RKO (cell line): ENCODE data around the gene DLGAP1.

Experiments used
- DNase-seq: peaks from one replicate; pipeline ENCODE4 v3.0.0-alpha.2; 2016; ENCODE audit warnings: low spot score

Gene DLGAP1

DNA sequence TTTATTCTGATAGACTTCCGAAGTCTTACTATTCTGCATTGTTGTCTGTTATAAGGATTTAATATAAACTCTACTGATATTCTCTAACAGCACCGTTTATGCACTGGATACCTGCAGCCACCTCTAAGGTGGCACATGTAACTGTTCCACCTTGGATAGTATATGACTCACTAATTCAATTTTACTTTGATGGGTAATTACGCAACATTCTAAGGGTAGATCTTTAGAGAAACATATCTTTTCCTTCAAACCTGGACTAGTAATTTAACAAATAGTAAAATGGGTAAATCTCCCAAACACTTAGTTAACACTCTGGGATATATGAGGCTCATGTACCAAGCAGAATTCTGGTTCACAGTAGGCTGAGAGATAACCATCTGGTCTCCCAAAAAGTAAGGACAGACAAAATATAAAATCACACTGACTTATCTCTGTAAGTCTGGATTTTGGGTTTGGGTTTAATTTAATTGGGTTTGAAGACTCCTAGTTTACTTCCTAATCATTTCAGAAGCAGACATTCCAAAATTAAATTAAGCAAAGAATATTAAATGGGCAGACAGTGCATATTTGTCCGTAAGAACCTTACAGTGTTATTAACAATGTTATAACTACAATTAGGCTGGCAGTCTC lies 590.3 kb downstream of the DLGAP1 start:
- DNase-seq, result no peak

DNA sequence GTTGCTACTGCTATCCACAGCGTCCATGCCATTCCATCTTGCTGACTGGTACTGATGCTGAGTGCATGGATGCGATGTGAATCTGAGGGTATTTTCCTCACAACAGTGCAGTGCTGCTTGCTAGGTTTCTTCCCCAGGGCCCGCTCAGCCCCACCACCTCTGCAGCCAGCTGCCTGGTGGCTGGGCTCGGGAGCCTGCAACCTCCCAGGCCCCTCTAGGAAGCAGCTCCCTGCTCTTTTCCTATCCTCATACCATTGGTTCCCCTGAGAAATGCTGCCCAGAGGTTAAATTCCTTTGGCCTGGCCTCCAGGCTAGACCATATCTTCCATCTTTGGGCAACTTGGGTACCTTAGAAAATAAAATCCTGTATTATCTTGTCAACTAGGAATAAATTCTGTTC lies 591.5 kb downstream of the DLGAP1 start:
- no peak for DNase-seq

DNA sequence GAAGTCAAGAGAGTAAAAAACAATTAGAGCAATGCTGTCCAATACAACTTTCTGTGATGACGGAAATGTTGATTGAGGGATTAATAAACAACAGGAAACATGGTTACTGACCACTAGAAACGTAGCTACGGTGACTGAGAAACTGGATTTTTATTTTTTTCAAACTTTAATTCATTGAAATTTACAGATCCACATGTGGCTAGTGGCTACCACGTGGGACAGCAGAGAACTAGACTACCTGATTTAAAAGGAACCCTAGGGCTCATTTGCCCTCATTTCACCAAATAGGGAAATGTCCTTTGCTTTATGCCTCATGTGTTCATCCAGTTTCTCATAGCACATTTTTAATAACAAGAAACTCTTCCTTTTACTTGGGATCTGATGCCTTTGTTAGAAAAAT lies 592.1 kb downstream of the DLGAP1 start:
- no peak for DNase-seq

DNA sequence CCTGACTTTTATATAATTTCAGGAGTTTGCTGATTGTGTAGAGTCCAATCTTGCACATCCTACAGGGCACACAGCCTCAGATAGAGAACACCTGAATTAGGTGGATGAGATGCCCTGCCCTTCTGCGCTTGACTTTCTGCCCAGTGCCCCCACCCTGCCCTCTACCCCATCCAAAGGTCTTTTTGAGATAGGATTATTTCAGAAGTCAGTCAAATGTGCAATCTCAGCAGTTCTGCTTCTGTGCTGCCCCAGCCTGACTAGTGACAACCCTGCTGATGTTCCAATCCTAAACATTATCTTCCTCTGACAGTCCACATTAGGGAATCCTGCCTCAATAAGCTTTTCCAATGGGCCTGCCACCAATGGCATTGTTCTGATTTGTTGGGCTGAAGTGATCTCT lies 593.6 kb downstream of the DLGAP1 start:
- no peak for DNase-seq

DNA sequence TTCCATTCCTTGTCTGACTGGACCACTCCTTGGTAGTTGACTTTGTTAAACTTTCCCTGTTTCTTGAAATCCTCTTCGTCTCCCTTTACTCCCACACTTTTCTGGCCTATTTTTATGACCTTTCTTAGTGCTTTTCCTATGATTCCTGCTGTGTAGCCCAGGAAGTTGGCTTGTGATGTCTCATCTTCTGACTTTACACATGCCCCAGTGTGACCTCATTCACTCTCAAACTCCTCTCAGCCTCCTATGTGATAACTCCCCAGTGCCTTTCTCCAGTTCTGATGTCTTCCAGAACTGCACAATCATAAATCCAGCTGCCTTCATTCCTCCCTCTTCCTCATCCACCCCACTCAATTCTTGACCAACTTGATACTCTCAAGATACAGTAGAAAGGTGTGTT lies 597.6 kb downstream of the DLGAP1 start:
- peak; percentile 50 for DNase-seq

DNA sequence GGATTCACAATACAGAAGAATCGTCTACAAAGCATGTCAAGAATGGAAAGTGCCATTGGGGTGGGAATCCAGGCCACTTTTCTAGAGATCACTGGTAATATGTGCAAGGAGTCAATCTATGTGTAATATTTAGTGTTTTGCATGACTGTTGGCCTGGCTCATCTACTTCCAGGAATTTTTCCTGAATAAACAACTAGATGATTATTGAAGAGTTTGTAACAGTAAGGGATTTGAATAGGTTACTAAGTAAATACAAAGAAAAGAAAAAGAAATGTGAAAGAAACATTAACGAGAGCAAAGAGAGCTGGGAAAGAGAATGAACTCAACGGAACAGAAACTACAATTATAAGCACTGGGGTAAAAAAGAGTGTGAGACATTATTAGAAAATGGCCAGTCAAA lies 599.1 kb downstream of the DLGAP1 start:
- no peak for DNase-seq

DNA sequence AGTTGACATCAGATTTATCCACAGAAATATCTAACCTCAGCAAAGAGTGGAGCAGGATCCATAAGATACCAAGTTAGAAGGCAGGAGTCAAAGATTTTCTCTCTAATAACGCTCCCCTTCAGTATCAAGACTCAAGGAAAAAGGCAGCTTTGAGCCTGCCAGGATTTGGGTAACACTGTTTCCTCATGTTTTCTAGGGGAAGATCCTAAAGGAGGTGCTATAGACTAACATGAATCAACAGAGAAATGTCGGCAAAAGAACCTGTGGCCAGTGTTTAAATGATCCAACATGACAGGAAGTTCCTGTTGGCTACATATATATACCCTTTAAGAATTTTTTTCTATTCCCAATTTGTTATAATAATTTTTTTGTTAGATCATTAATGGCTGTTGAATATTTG lies 602.8 kb downstream of the DLGAP1 start:
- DNase-seq, result peak; percentile 49

DNA sequence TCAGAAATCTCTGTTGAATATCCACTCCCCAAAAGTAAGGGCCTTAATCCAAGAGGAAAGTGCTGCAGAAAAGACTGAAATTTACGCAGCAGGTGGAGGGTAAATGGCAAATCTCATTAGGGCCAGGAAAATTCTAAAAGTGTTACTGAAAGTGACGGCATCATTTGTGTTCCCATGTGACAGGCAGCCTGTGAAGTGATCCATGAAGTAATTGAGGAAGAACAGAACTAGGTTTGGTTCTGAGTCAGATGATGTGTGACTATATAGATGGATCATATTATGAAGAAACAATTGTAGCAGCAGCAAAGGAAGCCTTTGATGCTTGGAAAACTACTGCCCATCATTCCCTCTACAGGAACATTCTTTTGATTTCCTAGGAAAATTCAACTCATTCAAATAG lies 603.9 kb downstream of the DLGAP1 start:
- peak; percentile 23 for DNase-seq

DNA sequence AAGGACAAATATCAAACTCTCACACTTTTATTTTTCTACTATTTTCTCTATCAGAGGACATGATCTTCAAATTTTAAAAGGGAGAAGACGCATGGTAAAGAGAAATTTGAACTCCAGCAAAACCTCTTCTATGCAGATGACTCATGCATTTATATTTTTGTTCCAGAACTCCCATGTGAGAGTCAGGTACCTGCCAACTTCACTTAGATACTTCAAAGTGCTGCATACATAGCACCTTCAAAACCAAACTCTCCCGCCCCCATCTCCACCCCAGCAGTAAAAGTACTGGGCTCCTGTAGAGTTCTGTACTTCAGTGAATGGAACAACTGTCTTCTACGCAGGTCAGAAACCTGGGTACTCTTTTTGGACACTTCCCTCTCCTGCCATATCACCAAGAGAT lies 606.8 kb downstream of the DLGAP1 start:
- no peak for DNase-seq

DNA sequence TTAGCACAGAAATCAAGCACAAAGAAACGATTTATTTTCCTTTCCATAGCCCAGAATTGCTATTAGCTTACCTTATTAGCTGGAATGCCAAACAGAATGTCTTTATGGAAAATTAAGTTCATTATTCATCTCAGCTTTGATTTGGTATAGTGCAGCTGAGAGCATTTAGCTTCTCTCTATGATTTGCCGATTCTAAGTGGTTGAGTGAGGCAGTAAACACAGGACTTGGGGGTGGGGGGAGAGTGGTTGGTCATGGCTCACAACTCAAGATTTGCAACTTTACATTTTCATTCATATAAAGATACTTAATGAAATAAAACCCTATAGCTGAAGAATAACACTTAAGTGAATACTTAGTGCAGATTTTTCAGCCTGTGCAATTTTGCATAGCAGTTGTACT lies 609.9 kb downstream of the DLGAP1 start:
- DNase-seq, result no peak

DNA sequence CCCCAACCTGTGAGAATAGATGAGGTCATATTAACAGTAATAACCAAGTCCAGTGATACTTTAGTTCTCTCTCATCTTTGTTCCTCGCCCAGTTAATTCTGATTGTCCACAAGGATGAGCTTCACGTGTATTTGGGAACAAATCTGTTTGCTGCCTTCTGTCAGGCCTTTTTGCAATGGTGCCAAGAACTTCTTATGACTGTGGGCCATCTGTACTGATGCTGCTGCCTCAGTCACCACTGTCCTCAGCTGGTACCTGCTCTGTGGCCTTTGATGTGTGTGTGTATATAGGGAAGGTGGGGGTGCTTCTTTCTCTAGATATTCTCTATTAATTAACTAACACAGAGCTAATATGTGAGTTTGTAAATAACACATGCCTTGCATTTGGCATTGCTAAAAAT lies 612.3 kb downstream of the DLGAP1 start:
- DNase-seq, result no peak

DNA sequence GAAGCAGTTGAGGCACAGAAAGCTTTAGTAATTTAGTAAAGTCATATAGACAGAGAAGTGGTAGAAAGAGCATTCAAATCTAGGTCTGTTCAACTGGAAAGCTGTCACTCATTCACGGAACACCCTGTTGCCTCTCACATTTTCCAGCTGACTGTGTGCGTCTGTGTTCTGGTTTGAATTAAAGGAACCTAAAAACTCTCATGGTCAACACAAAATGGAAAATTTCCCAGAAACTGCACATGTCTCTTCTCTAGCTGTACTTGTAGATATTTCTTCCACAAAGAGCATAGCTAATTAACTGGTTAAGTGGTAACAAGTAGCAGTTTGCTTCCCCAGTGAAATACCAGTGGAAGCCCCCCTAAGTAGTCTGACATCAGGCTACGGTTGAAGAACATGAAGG lies 614.3 kb downstream of the DLGAP1 start:
- DNase-seq, result no peak

DNA sequence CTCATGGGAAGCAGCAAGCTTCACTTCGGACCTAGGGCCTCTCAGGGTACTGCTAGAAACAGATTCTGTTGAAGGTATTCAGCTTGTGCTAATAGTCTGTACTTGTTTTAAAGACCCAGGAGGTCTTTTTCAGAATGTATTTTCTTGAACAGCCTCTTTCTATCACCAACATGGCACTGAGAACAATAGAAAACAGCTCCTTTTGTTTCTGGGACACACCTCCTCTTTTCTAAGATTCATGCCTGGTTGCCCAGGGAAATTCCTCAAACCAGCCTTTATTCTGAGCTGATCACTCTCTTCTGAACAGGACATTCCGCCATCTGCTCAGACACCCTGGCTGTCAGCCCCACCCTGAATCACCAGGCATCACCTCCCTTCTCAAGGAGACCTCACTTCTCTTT lies 615.5 kb downstream of the DLGAP1 start:
- no peak for DNase-seq

DNA sequence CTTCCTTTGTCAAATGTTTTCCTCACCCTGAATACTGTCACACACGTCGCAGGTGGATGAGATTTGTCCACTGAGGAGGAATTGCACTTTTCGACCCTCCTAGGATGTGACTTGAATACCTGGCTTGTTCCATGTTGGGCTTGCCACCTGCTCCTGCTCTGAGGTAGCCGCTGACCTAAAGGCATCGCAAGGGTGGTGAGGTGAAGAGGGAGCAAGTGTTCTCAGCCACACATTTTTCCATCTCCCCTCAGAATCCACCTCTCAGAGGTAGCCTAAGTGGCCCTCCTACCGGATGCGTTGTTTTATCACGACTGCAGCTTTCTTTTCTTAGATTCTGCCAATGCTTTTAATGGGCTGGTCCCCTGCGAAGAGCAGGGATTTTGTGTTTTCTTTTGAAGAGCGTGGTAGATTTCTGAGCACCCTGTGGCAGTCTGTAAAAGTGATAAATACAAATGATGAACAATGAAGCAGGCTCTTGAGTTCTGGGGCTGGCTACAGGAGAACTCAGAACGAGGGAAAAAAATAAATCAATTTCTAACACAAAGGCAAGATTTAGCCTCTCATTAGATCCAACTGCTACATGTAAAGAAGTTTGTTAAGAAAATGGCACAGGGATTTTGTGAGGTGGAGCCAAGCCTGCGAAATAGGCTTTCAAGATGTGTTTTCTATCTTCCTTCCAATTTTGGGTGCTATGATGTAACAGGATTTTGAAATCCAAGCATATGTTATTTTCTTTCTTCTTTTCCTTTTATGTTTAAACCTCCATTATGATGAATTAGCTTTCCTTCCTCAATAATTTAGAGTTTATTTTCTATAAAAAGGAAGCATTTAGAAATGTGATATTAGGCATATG lies 618.4 kb downstream of the DLGAP1 start:
- no peak for DNase-seq

DNA sequence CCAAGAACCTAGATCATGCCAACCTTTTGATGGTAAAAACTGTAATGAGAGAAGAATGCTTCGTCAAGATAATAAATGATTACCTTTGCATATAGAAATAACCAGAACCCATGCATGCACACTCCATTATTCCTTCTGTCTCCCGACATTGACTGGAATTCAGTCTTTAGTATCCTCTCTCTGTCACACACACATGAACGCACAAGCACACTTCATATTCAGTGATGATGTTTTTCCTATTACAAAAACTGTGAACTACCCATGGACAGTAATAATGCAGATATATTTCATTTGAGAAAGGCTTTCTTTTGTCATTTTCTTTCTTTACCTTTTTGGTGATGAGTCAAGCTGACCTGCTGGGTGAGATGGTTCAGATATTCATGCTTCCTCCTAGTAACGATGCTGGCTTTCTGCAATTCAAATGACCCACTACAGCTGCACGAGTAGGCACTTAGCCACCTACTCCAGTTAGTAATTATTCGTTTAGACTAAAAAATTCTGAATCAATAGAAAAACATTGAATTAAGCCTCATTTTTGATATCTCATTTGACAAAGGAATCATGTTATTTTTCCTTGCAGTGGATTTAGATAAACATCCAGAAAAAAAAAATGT lies 623.0 kb downstream of the DLGAP1 start:
- DNase-seq, result no peak

DNA sequence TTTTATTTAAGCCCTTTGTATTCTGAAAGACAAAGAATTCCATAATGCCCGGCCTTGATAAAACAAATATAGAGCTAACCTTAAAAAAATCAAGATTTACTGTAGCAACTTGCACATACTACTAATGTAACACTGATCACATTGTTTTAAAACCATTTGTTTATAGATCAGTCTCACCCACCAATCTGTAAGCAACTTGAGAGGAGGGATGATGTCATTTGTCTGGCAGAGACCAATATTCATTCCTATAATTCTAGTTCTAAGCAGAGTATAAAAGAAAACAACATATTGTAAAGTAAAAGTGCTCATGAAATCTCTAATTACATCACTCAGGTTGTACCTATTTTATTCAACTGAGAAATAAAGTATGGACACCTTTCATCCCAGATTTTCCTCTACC lies 624.5 kb downstream of the DLGAP1 start:
- no peak for DNase-seq

DNA sequence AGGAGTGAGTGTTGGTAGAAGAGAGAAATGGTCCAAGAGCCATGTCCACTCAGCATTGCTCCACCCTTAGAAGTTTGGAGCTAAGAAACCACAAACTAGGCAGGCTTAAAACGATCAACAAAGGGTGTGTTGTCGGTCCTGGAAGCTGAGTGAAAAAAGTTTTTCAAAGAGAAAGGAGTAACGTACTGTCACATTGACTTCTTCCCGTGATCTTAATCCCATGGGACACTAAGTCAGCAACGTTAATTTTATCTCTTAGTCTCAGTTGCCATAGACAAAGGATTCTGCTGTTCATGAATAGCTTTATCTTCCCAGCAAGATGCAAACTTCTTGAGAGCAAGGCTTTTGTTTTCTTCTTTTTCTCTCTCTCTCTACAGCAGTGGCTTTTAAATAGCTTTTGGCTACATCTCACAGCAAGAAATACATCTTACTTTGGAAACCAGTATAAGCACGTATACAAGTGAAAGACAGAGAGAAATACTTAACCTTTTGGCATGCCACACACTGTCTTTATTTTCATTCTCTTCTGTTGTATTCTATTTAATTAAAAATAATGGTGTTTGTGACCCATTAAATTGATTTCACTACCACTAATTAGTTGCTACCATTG lies 627.8 kb downstream of the DLGAP1 start:
- DNase-seq, result no peak

DNA sequence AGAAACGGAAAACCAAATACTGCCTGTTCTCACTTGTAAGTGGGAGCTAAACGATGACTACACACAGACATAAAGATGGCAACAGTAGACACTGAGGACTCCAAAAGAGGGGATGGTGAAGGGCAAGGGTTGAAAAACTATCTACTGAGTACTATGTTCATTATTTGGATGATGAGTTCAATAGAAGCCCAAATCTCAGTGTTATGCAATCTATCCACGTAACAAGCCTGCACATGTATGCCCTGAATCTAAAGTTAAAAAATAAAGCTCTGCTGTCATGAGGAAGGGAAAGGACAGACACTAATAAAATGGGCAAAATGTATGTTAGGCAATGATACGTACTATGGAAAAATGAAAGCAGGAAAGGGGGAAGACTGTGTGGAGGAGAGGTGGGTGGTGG lies 629.1 kb downstream of the DLGAP1 start:
- DNase-seq, result no peak

DNA sequence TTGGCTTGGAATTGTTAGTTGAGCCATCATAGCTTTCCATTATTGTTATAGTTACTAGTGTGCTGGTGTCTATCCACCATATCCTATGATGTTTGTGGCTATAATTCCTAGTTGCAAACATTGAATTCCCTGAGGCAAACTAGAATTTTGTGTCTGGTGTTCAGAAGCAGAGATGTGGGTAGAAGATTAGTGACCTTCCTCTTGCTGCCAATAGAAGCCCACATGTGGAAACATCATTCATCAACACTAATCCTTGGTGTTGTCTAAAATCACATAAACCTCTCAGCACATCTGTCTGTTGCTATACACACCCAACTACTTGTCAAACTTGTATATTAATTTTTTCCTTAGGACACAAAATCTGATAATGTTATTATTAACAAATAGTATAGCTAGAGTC lies 631.0 kb downstream of the DLGAP1 start:
- no peak for DNase-seq

DNA sequence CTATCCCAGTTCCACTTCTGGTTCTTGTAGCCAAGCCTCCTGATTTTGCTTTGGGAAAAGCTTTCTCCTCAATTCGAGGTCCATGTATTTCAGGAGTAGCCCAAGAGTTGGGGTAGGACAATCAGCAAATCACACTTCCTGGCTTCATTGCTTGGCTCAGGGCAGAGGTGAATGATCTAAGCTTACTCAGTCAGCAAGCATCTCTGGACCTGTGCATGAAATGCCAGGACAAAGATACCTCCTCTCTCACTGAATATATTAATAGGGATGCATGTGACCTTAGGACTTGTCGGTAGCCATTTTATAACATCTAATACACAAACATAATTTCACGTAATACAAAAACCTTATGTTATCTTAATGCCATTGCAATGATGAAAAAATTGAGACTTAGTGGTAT lies 632.0 kb downstream of the DLGAP1 start:
- no peak for DNase-seq

DNA sequence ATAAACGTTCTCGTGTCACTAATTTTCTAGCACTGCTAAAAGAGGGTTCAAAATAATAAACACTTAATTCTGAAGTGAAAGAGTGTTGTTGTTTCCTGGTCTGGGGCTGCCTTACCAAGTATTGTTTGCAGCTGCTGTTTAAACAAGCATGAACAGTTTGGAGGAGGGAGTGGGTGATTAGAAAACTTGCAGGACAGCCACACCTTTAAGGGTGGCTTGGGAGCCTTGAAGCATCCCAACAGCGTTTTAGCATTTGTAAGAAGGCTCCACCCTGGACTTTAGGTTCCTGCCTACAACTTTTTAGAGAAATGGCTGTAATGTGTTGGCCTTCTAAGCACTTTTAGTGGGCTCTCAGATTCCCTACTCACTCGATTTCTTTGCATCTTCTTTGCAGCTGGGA lies 633.6 kb downstream of the DLGAP1 start:
- no peak for DNase-seq

DNA sequence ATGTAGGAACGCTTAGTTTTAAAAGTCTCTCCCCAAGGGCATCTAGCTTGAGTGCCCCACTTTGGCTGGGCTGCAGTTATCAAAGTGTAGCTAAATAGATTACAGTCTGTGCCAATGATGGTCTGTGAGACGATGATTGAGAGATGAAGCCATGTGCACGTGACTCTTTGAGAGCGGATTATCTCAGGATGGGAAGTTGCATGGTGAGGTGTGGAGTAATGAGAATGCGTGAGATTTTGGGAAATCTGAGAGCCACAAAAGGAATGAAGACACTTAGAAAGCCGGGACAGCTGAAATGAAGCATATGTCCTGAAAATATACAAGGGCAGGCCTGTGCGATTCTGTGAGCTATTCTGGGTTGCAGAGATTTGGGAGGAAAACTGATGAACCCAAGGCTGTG lies 635.1 kb downstream of the DLGAP1 start:
- DNase-seq, result no peak
